ENCODE data around the gene PHYH.
"Not testable (repeated sequence)": the region's sequence is repeated elsewhere in the genome, so short reads cannot be mapped to it uniquely, and the experiment has no call there.

The PHYH gene

DNA sequence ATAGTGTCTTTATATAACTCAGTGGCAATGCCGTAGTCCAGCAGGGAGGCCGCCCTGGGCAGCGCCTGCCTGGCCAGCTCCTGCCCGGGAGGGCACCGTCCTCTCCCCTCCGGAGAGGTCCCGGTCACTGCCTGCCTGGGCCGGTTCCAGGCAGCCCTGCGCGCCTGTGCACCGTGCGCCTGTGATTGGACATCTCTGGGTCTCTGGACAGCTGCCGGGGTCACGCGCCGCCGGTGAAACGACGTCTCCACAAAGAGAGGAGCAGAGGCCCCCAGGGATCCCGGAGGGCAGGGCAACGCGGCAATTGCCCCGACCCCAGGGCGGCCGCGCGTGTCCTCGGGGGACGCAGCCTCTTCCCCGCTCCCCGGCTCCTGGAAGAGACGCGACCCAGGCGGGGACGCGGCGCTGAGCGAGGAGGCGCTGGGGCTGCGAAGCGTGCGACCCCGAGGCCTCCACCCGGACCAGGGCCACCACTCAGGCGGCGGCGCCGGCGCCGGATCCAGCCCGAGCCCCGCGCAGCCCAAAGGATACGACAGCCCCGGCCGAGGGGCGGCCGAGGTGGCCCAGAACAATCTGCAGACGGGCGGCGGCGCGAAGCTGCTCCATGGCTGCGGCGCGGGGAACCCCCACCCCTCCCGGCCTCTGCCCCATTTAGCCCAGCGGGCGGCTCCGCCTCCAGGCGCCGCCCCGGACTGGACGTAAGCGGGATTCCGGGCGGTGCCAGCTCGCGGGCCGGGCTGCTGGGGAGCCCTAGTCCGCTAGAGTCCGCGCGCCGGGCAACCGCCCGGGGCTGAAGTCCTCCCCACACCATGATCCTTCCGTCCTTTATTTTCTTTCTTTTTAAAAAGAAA, at the start of gene PHYH:
Gene PHYH, minus strand, starts transcription at position 628 of the 851 bp plus-strand sequence. Its CDS starts 22 bp downstream, at position 606.
- peak; percentile 86 for DNase-seq (ENCODE audit: low spot score)

DNA sequence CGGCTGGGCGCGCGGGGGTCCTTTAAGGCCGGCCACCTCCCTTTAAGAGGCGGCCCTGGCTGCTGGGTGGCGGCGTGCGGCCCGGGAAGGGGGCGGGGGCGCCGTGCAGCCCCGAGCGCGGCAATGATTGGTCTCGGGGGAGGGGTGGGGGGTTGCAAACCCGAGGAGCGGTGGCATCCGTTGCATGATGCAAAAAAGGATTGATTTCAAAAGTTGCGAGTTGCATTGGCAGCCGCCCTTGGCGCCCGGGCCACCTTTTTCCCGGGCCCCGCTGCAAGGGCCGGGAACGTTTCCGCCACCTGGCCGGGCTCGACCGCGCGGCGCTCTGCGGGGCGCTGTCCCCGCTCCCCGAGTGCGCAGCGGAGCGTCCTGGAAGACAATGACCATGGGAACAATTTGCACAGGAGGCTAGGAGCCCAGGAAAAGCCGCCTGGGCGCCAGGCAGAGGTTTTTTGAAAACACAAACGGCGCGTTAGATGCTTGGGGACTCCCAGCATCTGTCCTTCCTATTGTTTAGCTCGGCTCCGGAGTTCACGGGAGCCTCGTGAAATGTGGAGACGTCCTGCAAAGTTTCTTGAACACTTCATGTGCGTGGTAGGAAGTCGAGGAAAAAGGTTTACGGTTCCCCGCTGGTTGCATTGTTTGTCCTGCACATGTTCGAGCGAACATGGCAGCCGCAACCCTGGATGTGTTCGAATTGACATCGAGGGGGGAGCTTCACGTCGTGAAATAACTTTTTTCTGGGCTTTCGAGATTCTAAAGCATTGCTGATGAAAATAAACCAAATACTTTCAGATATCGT, 48.6 kb upstream of the PHYH start, which contains the start of gene SEPHS1:
Gene SEPHS1, minus strand, starts transcription at position 78 of the 802 bp plus-strand sequence. CDS start 3,343 bp downstream, outside the sequence.
- DNase-seq (ENCODE audit: low spot score) = peak; percentile 76

- peak; percentile 78 for DNase-seq (ENCODE audit: low spot score)
Measured at GRCh38 chr10:13347500-13348156, 47.8 kb upstream of the PHYH start.

DNA sequence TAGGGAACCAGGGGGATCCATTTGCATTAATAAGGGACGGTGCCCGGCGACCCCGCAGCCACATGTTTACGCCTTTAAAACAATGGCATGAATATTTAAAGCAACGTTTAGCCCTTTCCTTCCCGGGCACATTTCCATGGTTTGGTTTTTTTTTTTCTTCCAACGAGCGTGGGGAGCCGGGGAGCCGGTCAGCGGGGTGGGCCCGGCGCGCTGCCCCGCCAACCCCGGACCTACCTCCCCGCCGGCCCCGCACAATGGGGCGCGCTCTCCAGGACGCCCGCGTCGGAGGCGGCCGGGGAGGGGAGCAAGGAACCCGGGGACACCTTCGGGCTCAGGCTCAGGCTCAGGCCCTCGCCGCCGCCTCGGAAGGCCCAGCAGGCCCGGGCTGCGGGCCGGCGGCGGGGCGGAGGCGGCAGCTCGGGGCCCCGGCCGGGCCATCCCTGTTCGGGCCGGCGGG, 47.2 kb upstream of the PHYH start:
- DNase-seq (ENCODE audit: low spot score) = no peak

GRCh38 chr10:13346283-13347042, 46.6 kb upstream of the PHYH start:
- no peak for DNase-seq (ENCODE audit: low spot score)

GRCh38 chr10:13340626-13341376, 40.9 kb upstream of the PHYH start:
- no peak for DNase-seq (ENCODE audit: low spot score)

GRCh38 chr10:13340068-13340467, 40.2 kb upstream of the PHYH start:
- no peak for DNase-seq (ENCODE audit: low spot score)

DNA sequence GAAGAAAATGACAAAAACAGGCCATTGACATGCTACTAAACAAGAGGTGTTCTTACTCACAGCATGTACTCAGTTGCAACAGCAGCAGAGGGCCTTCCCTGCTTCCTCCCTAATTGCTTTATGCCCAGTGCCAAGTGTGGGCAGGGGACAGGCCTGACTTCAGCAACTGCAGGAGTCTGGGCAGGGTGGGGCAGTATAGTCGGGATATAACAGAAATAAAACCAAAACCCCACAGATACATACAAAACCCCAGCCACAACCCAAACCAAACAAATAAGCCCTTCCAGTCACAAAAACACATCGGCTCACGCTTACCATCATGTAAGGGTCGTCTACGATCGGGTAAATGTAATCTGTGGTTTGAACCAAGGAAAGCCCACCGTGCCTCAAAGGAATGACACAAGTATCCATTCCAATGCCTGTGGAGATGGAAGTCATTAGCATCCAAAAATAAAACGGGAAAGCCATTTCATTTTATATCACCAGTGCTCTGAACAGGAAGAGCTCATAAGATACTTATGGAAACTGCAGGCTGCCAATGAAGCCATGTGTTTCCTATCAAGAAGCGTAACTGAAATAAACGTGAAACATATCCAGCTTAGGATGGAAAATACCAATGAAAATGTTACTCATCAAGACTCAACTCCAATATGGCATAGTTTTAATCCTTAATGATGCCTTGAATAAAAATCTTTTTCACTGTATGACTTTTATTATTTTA, 38.7 kb upstream of the PHYH start:
- no peak for DNase-seq (ENCODE audit: low spot score)

- no peak for DNase-seq (ENCODE audit: low spot score)
Measured at GRCh38 chr10:13337827-13338196, 37.9 kb upstream of the PHYH start.

DNA sequence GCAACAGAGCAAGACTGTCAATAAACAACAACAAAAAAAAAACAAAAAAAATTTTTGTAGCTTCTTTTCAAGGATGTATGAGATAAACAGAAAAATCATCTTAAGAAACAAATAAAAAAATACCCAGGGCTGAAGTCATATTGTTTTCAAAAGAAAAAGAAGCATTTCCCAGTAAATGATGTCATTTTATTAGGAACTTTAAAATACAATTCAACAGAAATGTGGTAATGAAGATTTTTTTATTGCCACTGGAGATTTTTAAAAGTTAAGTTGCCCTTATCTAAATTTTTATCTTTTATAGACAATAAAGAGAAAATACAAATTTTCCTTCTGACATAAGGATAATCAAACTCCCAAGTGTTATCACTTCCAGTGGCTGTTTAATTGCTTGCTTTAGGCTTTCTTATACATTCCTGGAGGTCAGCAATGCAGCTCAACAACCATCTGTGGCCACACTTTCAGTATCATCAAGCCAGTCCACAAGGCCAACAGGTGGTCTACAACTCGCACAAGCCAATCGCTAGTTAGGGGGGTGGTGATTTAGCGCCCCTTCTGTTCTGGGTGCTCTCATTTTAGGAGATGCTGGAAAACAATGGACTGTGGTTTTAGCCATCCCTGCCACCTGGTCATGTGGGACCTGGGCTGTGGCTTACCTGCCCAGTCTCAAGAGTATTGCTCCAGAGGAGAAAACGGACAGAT, 37.4 kb upstream of the PHYH start:
- DNase-seq (ENCODE audit: low spot score) = no peak

- DNase-seq (ENCODE audit: low spot score) = no peak
Measured at GRCh38 chr10:13335881-13336280, 36.0 kb upstream of the PHYH start.

DNA sequence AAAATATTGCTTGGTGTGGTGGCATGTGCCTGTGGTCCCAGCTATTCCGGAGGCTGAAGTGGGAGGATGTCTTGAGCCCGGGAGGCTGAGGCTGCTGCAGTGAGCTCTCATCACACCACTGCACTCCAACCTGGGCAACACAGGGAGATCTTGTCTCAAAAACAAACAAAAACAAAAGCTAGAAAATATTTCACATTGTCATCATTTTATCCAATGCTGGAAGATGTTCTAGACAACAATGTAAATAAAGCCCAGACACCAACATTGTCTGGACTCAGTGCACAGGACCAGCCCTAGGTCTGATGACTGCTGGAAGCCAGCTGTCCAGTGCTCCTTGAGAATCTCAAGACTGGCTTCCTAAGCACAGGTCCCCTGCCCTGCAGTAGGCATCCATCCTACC, 34.7 kb upstream of the PHYH start:
- no peak for DNase-seq (ENCODE audit: low spot score)

DNA sequence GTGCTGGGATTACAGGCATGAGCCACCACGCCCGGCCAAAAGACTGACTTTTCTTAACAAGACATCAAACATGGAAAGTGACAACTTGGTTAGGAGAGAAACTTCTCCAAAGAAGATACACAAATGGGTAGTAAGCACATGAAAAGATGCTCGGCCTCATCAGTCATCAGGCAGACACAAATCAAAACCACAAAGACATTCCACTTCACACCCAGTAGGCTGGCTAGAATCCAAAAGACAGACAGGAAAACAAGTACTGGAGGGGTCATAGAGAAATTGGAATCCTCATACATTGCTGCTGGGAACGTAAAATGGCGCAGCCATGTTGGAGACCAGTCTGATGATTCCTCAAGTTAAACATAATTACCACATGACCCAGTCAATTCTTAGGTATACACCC, 31.8 kb upstream of the PHYH start:
- DNase-seq (ENCODE audit: low spot score) = no peak

DNA sequence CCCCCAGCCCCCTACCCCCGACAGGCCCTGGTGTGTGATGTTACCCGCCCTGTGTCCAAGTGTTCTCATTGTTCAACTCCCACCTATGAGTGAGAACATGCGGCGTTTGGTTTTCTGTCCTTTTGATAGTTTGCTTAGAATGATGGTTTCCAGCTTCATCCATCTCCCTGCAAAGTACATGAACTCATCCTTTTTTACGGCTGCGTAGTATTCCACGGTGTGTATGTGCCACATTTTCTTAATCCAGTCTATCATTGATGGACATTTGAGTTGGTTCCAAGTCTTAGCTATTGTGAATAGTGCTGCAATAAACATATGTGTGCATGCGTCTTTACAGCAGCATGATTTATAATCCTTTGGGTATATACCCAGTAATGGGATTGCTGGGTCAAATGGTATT, 31.1 kb upstream of the PHYH start:
- DNase-seq (ENCODE audit: low spot score) = not testable (repeated sequence)

GRCh38 chr10:13329565-13329964, 29.7 kb upstream of the PHYH start:
- DNase-seq (ENCODE audit: low spot score) = no peak

DNA sequence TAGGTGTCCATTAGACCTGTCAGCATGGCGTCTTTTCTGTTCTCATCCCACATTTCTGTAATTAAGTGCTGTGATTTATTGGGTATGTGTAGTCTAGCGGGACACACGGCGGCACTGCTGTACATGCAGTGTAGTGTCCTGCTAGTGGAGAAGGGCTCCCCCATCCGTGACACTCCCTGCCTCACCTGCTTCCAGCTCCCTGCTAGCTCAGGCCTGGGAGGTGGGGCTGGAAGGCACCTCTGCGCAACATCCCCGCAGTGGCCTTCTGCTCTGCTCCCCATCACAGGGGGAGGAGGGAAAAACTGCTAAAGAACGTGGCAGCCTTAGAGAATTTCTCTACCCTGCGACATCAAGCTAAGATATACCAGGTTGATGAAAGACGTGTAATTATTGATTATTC, 28.7 kb upstream of the PHYH start:
- no peak for DNase-seq (ENCODE audit: low spot score)

DNA sequence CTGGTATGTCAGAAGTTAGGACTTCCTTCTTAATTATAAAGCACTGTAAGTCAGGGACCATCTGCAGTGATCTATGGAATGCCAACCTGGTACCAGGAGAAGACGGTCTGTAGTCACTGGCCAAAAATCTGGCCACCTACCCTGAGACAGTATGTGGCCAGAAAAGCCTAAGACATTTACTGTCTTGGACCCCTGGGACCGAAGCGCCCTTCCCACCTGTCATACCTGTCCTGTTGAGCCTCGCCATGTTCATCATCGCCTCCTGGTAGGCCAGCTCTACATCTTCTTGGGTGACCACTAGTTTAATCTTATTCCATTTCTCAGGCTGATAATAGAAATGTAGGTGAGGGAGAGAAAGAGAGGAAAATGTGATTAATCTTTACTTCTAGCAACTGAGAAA, 28.3 kb upstream of the PHYH start:
- no peak for DNase-seq (ENCODE audit: low spot score)

DNA sequence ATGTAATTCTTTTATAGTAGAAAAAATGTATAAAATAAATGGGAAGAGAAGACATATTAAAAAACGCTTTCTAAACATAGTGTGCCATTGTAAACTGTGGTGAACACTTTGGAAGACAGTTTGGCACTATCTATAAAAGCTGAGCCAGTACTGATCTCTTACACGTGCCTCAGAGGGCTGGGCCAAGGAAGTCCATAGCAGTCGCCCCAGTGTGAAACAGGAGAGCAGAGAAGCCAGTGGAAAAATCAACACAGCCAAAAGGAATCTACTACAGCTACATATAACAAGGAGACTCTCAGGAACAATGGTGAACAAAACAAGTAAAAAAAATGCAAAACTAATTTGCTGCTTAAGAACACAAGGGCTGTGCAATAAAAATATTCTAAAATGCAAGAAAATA, 27.7 kb upstream of the PHYH start:
- DNase-seq (ENCODE audit: low spot score) = no peak

GRCh38 chr10:13322615-13323148, 22.8 kb upstream of the PHYH start:
- no peak for DNase-seq (ENCODE audit: low spot score)

Measured in LoVo (cell line).